Measurements from ENCODE around the gene PKIB.
"Not testable (repeated sequence)": the region's sequence is repeated elsewhere in the genome, so short reads cannot be mapped to it uniquely, and the experiment has no call there.

The PKIB gene

DNA sequence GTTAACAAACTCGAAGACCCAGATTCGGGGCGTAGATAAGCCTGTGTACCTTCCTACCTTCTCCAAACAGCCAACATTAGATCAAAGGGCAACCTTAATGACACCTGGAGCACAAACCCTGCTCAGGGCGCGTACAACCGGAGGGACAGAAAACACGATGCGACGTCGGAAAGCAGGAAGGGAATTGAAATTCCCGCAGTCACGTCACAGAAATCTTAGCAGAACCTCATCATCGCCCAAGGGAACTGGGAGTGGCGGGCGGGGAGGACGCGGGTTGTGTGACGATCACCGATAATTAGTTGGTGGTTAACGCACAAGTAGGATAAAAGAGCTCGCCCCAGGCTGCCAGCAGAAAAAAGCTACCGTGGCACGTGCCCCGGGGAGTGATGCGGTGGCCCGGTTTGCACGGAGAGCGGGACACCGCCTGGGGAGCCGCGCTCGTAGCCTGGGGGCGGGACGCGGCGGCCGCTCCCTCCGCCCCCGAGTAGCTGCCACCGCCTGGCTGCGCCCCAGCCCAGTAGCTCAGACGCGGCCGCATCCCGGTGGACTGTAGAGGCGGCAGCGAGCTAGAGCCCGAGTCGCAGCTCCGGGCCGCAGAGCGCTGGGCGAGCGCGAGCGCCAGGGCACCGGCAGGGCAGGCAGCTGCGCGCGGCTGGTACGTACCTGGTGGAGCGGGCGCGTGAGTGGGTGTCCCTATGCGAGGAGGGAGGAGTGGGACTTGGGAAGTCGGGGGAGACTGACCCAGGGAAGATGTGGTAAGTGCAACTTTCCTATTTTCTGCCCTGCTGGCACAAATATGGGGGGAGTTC, at the start of gene PKIB:
Gene PKIB, plus strand, starts transcription at position 525 of the 809 bp plus-strand sequence. CDS start 107,390 bp downstream, outside the sequence.
- DNase-seq = peak; percentile 30

GRCh38 chr6:122563364-122564052, 46.7 kb upstream of the PKIB start:
- no peak for DNase-seq

- no peak for DNase-seq
Observed at GRCh38 chr6:122564230-122564629, 46.0 kb upstream of the PKIB start.

DNA sequence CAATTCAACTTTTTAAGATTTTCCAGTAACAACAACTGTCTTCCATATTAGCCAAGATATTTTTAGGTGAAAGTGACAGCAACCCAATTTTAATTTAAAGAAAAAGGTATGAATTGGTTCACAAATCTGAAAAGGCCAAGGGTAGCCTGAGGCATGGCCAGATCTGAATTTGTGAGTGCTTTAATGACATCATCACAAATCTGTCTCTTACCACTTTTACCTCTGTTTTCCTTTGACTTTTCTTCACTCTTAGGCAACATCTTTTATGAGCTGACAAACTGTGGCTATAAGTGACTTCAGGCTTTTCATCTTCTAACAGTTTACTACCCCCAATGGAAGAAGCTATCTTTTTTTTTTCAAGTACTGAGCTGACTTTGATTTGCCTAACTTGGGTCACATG, 44.5 kb upstream of the PKIB start:
- no peak for DNase-seq

GRCh38 chr6:122567034-122567433, 43.2 kb upstream of the PKIB start:
- DNase-seq = no peak

GRCh38 chr6:122568350-122568749, 41.9 kb upstream of the PKIB start:
- no peak for DNase-seq

DNA sequence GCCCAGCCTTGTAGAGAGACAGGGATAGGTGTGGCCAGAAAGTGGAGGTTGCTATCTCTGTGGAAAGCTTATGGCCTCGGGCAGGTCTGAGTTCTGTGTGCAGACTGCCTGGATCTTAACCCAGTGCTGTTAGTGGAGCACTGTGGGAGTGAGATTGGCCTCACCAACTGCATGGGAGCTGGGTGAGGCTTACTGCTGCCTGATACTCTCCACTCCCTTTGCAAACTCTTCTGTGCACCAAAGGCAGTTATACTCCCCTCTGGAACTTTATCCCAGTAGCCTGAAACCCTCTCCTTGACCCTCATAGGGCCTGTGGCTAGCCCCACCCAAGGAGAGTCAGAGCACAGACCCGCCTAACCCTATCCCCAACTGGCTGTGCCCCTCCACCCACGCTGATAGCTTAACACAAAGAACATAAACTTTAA, 41.4 kb upstream of the PKIB start:
- no peak for DNase-seq

DNA sequence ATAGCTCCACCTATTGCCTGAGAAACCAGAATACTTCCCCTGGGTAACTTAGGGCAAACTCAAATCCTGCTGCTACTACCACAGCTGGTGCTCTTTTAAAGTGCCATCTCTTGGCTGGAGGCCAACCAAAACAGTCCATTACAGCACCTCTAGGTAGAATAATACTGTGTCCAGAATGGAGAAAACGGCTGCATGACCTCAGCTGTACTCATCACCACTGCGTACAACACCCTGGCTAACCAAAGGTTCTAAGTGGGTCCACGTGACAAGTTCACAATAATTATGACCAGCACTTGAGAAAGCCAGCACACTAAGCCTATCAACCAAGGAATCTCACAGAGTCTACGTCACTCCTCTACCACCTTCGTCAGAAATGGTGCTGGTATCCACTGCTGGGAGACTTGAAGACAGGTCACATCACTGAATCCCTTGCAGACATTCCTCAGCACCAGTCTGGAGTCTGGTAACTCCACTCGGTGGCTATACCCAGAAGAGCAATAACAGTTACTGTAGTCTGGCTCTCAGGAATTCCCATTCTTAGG, 40.9 kb upstream of the PKIB start:
- no peak for DNase-seq

GRCh38 chr6:122571888-122572287, 38.3 kb upstream of the PKIB start:
- no peak for DNase-seq

DNA sequence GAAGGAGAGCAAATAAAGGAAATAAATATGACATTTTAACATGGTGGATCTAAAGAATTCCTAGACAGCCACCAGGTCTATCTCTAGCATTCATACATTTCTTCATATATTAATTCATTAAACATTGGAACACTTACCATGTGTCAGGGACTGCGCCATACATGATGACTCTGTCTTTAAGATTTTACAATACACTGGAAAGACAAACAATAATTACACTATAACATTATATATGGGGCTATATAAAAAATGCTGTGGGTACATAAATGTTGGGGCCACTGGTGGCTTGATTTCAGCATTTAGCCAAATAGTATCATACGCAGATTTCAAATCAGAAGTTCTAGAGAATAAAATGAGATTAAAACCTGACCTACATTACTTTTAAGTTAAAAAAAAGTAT, 33.3 kb upstream of the PKIB start:
- DNase-seq = no peak

DNA sequence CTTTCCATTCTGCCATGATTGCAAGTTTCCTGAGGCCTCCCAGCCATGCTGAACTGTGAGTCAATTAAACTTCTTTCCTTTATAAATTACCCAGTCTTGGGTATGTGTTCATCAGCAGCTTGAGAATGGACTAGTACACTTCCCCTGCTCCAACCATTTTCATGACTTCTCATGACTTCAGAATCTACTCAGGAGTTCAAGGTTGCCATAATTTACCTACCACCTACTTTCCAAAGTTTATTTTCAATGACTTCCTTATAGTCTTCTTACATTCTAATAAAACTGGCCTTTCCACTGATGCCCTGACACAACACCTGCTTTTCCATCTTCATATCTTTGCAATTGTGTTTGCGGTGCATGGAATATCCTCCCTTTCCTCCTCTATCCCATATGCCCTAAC, 31.2 kb upstream of the PKIB start:
- no peak for DNase-seq

DNA sequence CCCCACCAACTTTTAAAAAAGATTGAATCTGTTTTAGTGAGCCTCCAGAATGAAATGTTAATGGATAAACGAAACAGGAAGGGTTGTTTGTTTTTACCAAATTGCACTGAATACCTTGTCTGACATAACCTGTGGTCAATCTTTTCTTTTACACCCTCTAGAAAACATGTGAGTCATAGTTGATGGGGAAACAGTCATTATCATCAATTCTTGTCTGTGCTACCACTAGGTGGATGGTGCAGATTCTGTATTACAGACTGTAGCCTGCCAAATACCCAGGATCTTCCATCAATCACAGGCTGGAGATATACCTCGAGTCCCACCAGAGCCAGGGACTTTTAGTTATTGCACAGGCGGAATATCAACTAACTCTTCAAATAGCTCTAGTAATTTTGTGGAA, 29.5 kb upstream of the PKIB start:
- no peak for DNase-seq

DNA sequence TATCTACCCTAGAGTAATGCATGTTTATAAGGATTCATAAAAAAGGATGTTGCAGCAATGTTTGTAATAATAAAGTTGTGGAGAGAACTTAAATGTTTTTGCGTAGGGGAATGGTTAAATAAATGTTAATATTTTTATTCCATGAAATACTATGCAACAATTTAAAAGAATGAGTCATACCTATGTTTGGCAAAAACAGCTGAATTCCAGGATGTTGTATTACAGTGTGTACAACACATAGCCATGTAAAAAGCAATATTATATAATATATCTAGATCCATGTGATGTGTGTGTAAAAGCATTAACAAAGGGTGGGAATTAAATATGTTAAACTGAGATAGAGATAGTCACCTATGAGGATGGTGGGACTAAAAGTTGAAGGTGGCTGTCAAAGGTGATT, 21.1 kb upstream of the PKIB start:
- no peak for DNase-seq

- not testable (repeated sequence) for DNase-seq
Observed at GRCh38 chr6:122598295-122598694, 11.9 kb upstream of the PKIB start.

DNA sequence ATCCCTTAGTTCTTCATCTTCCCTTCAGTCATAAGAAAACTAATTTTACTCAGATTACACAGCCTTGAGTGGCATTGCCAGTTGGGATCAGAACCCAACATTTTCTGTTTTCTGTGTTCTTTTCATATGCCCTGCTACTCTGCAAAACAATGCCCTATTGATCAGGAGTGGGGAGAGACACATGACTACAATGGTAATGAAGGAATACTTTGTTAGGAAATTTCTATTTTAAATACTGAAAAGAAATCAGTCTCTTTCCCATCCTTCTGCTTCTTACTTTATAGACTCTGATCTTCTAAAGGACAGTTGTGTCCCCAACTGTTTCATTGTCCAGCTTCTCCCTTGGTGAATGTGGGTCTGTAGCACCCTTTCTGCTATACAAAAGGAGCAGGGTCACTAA, 5.5 kb upstream of the PKIB start:
- no peak for DNase-seq

- peak; percentile 8 for DNase-seq
Observed at GRCh38 chr6:122610690-122611455, 668 bp downstream of the PKIB start.

DNA sequence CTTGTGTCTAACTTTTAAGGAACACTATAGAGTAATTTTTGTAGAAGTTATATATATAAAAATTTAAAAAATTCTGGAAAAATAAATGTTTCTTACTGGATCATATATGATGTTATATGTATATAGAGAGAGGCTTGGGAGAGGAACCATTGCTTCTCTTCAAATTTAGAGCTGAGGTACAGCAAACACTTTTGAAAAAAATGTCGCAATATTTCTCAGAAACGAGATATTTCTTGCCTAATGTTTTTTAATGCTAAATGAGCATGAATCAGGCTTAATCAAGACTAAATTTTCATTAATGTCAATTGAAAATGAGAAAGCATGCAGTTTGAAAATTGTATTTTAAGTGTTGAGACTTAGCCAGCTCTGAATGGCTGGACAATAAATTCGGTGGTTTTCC, 2.6 kb downstream of the PKIB start:
- DNase-seq = no peak

GRCh38 chr6:122614303-122614702, 4.1 kb downstream of the PKIB start:
- DNase-seq = no peak

- DNase-seq = no peak
Observed at GRCh38 chr6:122615409-122615808, 5.2 kb downstream of the PKIB start.

- no peak for DNase-seq
Observed at GRCh38 chr6:122616877-122617276, 6.7 kb downstream of the PKIB start.

- no peak for DNase-seq
Observed at GRCh38 chr6:122619309-122619708, 9.1 kb downstream of the PKIB start.

GRCh38 chr6:122620428-122620827, 10.2 kb downstream of the PKIB start:
- DNase-seq = no peak

DNA sequence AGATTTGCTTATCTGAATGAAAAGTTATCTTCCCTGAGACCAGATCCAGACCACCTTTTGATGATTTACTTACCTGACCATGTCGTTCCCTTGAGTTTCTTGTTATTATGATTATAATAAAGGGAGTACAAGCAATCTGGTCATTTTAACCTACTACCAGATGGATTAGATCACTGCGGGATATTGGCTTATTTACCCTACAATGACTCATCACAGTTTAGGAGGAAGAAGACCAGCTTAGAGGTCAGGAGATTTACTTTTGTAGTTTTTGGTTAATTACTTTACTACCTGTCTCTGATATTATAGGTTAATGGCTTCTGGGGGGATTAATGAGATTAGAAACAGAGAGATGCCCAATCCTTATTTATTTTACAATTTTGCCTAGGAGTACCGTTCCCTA, 10.7 kb downstream of the PKIB start:
- no peak for DNase-seq

Measured in stimulated activated CD4-positive, alpha-beta T cell treated with anti-CD3 and anti-CD28 coated beads, Interleukin-12 subunit alpha, Interleukin-12 subunit beta, amount 100 ng/mL, for 4 hours (primary cell).